Measurements from ENCODE around the gene PIK3R6.

The PIK3R6 gene

GRCh38 chr17:8867361-8867981 lies at the start of gene PIK3R6:
PIK3R6 (minus strand) TSS chr17:8867674; CDS start chr17:8849794, 17,880 bp downstream.
- DNase-seq (ENCODE audit: low read depth in 2 of 2, low spot score in 1 of 2): no peak

DNA sequence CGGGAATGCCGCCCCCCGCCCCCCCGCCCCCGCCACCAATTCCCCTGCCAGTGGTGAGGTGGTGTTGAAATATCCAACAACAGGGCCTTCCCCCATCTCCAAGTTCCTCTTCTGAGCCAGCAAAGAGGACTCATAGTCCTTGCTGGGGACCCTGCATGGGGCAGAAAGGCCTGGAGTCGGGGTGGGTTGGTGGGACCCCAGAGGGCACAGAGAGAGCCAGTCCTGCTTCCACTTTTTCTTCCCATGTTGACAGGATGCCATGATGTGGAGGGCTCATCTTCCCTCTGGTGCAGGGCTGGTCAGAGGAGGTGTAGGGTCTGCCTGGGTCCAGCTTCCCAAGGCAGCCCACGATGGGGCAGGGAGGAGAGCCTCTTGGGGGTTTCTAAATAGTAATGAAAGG lies 49.0 kb upstream of the PIK3R6 start:
- no peak for DNase-seq (ENCODE audit: low read depth in 2 of 2, low spot score in 1 of 2)

GRCh38 chr17:8914554-8914953 lies 47.1 kb upstream of the PIK3R6 start:
- no peak for DNase-seq (ENCODE audit: low read depth in 2 of 2, low spot score in 1 of 2)

- DNase-seq (ENCODE audit: low read depth in 2 of 2, low spot score in 1 of 2): no peak
Observed at GRCh38 chr17:8913879-8914278, 46.4 kb upstream of the PIK3R6 start.

- DNase-seq (ENCODE audit: low read depth in 2 of 2, low spot score in 1 of 2): no peak
Observed at GRCh38 chr17:8913091-8913490, 45.6 kb upstream of the PIK3R6 start.

- DNase-seq (ENCODE audit: low read depth in 2 of 2, low spot score in 1 of 2): no peak
Observed at GRCh38 chr17:8912084-8912981, 44.9 kb upstream of the PIK3R6 start.

DNA sequence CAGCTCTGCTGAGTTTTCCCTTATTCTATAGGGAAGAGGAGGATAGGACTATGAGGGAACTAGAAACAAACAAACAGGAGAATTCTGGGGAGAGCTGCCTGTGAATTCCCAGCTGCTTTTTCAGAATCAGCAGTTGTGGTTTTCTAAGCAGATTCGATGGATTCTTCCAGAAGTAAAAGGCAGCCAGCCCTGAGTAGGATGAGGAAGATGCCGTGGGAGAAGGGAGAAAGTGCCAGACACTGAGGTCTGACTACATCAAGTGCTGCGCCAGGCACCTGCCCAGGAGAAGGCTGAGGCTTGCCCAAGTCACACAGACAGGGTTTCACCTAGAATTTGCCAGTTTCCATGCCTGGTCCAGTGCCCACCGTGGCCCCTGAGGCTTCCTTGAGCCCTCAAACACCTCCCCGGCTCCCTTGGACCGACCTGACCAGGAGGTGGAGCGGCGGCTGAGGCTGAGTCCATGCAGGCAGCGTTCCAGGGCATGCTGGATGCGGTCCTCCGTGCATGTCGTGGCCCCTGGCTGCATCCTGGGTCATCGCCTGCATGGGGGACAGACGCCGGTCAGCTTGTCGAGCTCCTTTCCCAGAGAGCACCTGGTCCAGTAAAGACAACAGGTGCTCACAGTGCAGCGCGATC lies 43.6 kb upstream of the PIK3R6 start:
- no peak for DNase-seq (ENCODE audit: low read depth in 2 of 2, low spot score in 1 of 2)

DNA sequence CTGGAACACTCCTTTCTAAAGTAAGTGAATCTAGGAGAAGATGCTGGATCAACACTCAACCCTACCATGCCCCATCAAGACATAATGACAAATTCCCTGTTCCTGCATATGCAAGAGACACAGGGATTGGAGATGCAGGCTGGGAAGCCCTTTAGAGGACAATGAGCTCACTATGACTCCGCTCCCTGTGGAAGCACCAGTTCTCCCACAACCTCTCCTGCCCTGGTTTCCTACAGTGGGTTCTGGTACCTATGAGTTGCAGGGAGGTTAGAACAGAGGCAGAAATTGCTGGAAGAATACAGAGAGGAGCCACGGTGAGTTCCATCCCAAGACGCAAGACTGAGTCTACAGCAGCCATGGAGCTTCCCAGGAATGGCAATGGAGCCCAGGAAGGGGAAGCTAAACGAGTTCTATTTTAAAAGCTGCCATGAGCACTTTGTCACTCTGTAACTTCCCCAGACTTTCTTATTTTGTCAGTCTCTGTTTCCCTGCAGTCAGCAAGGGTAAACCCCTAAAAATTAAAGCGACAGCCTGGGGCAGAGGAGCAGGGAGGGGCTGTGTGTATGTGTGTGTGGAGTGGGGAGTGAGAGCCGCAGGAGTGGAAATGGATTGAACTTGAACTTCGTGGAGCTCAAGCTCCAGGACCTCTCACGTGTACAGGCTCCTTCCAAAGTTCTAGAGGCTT lies 42.3 kb upstream of the PIK3R6 start:
- no peak for DNase-seq (ENCODE audit: low read depth in 2 of 2, low spot score in 1 of 2)

- DNase-seq (ENCODE audit: low read depth in 2 of 2, low spot score in 1 of 2): no peak
Observed at GRCh38 chr17:8905331-8905730, 37.9 kb upstream of the PIK3R6 start.

GRCh38 chr17:8904686-8905085 lies 37.2 kb upstream of the PIK3R6 start:
- no peak for DNase-seq (ENCODE audit: low read depth in 2 of 2, low spot score in 1 of 2)

GRCh38 chr17:8904201-8904600 lies 36.7 kb upstream of the PIK3R6 start:
- DNase-seq (ENCODE audit: low read depth in 2 of 2, low spot score in 1 of 2): no peak

- no peak for DNase-seq (ENCODE audit: low read depth in 2 of 2, low spot score in 1 of 2)
Observed at GRCh38 chr17:8900626-8901585, 33.4 kb upstream of the PIK3R6 start.

DNA sequence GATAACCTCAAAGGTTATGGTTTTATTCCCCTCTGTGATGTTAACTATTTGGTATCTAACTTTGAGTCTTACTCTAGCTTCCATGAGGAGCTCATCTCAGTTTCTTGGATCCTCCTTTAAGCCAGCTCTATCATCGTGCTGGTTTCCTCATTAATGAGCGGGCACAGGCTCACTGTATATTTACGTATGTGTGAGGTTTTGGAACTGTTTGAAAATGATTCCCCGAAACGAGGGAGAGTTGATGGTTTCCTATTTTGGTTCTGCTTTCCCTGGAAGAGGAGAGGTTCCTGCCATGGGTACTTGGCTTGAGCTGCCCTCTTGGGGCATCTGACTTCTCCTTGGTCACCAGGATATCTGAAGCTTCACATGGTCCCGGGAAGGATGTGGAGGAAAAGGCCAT lies 32.7 kb upstream of the PIK3R6 start:
- DNase-seq (ENCODE audit: low read depth in 2 of 2, low spot score in 1 of 2): no peak

DNA sequence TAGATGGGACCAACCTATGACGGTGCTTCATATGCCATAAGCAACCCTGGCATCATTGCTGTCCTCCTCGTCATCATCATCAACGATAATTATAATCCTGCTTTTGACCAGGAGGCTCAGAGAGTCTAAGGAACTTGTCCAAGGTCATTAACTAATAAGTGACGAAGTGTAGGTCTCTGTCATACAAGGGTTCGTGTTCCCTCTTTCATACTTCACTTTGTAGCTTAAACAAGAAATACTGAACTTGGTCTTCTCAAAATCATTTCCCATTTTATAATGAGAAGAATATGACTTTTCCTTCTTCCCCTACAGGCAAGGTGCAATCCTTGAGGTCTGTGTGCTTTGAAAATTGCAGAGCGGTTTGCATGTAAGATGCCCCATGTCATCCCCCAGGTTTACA lies 31.2 kb upstream of the PIK3R6 start:
- DNase-seq (ENCODE audit: low read depth in 2 of 2, low spot score in 1 of 2): no peak

- DNase-seq (ENCODE audit: low read depth in 2 of 2, low spot score in 1 of 2): no peak
Observed at GRCh38 chr17:8898126-8898525, 30.7 kb upstream of the PIK3R6 start.

DNA sequence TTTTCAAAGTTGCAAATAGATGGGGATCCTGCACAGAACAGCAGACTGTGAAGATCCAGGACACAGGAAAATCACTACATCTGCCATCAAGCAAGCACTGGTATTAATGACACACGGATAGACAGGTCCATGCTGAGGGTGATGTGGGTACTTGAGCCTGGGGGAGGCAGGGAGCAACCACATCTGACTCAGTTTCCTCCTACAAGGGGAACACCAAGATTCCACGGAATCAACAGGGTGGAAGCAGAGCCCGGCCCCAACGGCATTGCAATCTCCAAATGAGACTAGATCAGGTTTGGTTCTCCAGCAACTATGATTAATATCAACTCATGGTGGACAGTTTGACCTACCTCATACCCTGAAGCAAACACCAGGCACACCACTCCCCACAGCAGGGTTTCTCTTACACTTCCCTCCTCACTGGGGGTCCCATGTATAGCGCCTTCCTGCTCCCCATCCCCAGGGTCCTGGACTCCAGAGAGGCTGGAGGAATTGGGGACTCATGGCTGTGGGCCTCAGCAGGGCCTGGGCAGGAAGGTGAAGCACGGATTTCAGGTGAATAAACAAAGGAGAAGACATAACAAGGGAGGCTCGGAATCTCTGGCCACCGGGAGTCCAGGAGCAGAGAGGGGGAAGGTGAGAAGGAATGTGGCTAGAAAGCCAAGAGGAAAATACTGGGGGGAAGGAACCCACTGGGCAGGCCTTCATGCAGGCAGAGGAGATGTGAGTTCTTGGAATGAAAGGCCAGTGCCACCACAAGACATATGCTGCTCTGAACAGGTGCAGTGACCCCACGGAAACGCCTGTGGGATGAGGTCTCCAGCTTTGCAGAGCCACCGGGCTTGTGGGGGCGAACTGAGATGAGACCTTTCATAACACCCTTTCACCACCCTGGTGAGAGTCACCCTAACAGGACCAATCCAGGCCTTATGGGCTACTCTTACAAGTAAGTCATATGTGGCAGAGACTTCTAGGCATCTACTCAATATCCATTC lies 29.5 kb upstream of the PIK3R6 start:
- no peak for DNase-seq (ENCODE audit: low read depth in 2 of 2, low spot score in 1 of 2)

DNA sequence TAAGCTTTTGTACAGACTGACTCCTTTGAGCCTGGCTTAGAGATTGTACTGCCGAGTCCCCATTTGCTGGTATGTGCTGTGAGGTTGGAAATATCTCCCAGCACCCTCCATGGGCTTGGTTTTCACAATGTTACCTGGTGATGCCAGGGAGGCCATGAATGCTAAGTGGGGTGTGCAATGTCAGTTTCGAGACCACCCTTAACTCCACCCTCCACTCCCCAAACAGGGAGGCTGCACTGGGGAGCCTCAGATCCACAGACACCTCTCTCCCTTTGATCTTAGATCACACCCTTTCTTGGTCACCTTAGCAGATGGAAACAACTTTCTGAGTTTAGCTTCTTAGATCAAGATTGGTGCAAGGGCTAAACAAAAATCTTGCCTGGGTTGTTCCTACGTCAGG lies 28.6 kb upstream of the PIK3R6 start:
- no peak for DNase-seq (ENCODE audit: low read depth in 2 of 2, low spot score in 1 of 2)

- DNase-seq (ENCODE audit: low read depth in 2 of 2, low spot score in 1 of 2): no peak
Observed at GRCh38 chr17:8894673-8895578, 27.5 kb upstream of the PIK3R6 start.

Measured in stimulated activated CD8-positive, alpha-beta memory T cell treated with anti-CD3 and anti-CD28 coated beads, Interleukin-4, amount 100 ng/mL, for 1 hour (primary cell).